ENCODE data around the gene CRHBP.
"Not testable (repeated sequence)": the region's sequence is repeated elsewhere in the genome, so short reads cannot be mapped to it uniquely, and the experiment has no call there.

Gene CRHBP

GRCh38 chr5:76960004-76960625, 7.3 kb downstream of the CRHBP start:
- DNase-seq: no peak

GRCh38 chr5:76964060-76964459, 11.2 kb downstream of the CRHBP start:
- DNase-seq: no peak

DNA sequence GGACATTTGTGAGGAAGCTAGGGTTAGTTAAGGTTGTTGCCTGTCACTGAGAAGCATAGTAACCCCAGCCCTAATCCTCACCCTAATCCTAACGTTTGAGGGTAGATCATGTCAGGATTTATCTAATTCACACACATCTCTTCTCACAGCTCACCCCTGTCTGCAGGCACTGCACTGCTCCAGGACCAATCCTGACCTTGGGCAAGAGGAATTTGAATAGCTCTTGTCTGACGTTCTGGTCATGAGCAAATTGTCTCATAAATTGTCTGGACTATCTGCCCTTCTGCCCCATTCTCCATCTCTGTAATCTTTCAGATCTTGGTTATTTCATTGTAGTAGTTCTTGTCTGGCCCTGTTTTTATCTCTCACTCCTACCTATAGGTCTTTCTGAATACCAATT, 18.7 kb downstream of the CRHBP start:
- no peak for DNase-seq

DNA sequence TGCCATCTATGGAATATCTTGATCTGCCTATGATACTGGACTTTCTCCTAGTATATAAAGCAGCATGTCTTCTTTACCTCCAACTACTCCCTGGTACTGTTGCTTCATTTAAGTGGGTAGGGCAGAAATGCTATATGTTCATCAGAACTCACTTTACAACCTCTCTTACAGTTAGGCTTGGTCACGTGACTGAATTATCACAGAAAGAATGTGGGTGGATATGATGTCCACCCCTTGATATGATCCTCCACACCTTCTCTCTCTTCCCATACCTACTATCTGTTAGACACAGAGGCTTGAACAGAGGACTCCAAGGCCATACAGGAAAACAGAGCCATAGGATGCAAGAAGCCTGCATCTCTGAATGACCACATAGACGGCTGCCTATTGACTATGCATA, 19.8 kb downstream of the CRHBP start:
- DNase-seq: no peak

GRCh38 chr5:76974785-76975184, 21.9 kb downstream of the CRHBP start:
- DNase-seq: no peak

- no peak for DNase-seq
These were observed 26.0 kb downstream of the CRHBP start for GRCh38 chr5:76978869-76979268.

- DNase-seq: no peak
These were observed 27.8 kb downstream of the CRHBP start for GRCh38 chr5:76980518-76981144.

GRCh38 chr5:76982450-76982849, 29.6 kb downstream of the CRHBP start:
- no peak for DNase-seq

GRCh38 chr5:76983468-76983867, 30.6 kb downstream of the CRHBP start:
- DNase-seq: no peak

DNA sequence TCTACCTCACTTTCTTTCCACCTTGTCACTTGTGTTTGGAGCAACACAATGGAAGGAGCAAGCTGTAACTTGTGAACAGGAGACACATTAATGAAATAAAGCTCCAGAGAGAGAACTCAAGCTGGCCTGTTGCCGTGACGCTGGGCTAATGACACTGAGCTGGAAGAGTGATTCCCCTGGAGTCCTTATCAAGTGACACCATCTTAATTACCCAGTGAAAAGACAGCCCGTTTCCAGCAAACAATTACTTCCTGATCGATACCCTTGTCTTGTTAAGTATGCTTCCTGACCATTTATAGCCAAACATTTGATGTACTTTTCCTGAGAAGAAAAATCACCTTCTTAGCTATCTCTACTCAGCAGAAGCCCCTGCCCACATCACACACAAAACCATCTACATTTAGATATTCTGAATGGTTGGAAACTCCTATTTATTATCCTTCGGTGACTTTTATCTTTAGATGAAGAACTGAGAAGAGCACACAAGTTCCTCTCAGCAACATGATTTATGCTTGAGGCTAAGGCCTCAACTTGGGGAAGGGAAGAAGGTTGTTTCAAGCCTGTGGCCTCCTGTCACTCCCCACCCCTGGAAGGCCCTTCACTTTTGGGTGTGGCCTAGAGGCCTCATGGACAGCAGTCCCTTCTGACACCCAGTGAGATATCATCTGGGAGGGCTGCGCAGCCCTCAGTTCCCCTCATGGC, 34.1 kb downstream of the CRHBP start:
- DNase-seq: no peak

DNA sequence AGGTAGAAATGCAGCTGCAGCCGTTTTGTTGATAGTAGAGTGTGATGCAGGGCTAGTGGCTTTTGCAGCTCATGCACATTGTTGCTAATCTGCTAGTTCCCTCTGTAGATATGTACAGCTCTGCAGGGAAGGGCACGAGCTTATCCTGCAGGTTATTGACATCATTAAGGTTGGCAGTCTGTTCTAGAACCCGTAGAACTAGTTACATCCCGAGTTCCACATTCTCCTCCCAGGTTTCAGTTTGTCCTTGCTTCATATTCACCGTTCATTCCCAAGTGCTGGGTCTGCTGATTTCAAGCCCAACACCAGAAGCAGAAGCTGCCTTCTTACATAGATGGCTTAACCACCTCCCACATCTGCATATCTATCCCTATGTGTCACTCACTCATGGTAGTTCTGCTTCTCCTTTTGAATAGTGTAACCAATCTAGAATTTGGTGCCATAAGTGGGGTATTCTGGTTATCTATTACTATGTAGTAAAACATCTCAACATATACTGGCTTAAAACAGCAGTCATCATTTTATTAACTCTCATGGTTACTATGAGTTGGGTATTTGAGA, 38.1 kb downstream of the CRHBP start:
- DNase-seq: no peak

DNA sequence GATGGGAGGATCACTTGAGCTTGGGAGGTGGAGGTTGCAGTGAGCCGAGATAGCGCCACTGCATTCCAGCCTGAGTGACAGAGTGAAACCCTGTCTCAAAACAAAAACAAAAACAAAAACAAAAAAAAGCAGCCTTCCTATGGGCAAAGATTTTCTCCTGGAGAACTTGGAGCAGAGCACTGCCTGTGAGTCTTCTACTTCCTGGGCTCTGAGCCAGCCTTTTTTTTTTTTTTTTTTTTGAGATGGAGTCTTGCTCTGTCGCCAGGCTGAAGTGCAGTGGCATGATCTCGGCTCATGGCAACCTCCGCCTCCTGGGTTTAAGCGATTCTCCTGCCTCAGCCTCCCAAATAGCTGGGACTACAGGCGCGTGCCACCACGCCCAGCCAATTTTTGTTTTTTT, 40.6 kb downstream of the CRHBP start:
- DNase-seq: not testable (repeated sequence)

GRCh38 chr5:76994337-76994736, 41.5 kb downstream of the CRHBP start:
- DNase-seq: no peak

DNA sequence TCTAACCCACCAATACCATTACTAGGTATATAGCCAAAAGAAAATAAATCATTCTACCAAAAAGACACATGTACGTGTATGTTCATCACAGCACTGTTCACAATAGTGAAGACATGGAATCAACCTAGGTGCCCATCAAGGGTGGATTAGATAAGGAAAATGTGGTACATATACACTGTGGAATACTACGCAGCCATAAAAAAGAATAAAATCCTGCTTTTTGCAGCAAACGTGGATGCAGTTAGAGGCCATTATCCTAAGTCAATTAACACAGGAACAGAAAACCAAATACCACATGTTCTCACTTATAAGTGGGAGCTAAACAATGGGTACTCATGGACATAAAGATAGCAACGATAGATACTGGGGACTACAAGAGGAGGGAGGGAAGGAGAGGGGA, 45.4 kb downstream of the CRHBP start:
- DNase-seq: not testable (repeated sequence)

- DNase-seq: no peak
These were observed 46.6 kb downstream of the CRHBP start for GRCh38 chr5:76999451-76999850.

DNA sequence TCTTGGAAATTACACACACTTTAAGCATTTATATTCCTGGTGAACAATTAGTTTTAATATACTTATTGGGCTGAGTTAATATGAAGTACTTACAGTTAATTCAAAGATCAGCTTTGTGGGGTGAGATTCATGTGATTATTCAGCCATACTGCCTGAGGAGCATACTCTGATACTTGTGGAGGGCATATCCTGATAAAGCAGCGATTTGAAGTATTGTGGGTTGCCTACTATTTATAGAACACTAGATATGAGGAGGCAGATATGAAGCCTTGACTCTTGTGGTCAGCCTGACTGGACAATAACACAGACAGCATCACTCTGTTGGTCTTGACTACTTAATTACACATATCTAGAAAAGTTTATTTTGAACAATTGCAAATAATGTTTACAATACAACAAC, 50.4 kb downstream of the CRHBP start:
- no peak for DNase-seq

DNA sequence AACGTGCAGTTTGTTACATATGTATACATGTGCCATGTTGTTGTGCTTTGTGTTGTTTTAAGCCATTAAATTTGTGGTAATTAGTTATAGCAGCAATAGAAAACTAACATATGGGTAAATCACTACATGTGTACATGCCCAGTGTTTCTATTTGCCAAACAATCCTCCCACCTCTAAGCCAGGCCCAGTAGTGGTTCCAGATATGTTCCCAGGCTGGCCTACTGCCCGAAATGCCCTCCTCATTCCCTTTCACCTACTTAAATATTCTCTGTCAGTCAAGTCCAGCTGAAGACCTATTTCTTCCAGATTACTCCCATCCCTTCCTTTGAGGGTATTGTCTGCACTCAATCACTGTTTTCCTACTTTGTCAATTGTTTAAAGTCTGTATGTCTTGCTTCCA, 53.3 kb downstream of the CRHBP start:
- DNase-seq: no peak

- DNase-seq: no peak
These were observed 55.6 kb downstream of the CRHBP start for GRCh38 chr5:77008413-77008812.

- DNase-seq: no peak
These were observed 57.4 kb downstream of the CRHBP start for GRCh38 chr5:77010243-77010642.

DNA sequence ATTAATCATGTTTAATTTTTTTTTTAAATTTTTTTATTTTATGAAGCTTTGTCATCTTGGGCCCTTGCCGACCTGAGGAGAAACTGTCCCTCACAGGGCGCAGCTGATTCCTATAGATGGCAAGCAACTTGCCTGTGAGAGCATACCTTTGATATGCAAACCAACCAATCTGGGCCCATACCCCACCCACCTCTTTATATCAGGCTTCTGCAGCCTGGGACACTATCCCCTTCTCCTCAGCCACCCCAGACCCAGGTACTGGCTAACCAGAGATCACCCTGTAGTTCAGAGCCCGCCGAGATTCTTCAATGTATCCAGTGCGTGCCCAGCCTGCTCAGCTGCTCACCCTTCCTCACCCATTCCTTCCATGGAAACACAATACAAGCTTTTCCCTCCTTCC, 58.7 kb downstream of the CRHBP start:
- DNase-seq: no peak

DNA sequence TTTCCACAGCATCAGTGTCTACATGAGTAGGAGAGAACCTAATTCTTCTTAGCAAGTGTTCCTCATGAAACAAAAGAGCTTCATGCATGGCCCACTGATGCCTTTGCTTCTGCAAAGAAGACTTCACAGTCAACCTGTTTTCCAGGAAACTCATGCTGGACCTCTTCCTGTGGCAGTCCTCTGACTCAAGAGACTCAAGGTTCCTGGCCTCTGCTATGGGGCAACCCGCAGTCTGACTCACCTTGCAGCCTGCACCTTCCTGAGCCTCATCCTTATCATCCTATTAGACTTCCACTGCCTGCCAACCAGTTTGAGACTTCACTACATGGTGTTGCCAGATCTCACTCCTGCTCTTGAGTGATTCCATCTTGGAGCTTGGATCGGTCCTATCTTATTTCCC, 59.8 kb downstream of the CRHBP start:
- DNase-seq: no peak

GRCh38 chr5:77015938-77016569, 63.2 kb downstream of the CRHBP start:
- no peak for DNase-seq

DNA sequence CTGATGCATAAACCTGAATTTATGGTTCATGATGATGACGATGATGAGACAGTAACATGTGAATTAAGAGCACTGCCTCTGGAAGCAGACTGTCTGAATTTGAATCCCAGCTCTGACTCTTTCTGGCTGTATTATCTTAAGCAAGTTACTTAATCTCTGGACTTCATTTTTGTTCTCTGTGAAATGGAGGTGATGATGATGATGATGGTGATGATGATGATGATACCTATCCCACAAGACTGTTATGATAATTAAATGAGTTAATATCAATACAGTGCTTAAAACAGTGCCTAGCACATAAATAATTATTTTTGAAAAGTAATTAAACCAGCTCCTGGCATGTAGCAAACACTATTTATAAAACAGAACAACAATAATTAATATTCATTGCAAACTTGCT, 64.1 kb downstream of the CRHBP start:
- DNase-seq: no peak

DNA sequence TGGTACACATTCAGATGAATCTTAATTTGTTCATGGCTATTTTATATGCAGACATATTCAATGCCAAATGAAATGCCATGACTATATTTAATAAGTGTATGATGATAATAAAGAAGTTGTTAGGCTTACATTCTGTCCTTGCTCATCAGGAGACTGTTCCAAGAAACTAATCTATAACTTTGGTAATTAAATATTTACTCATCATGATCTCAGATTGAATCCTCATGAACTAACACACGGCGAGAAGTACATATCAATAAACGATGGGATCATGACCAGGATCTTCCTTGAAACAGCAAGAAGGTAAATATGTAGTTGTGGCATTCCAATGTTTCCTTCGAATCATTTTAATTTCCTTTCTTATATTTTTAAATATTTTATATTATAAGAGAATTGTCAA, 64.8 kb downstream of the CRHBP start:
- DNase-seq: no peak
